Testis (tissue), 2 donors: Measurements from ENCODE around the gene CTXND1.

Source experiments
- POLR2A ChIP-seq: fragments of 450-650 bp; IDR thresholded peaks from one replicate; pipeline ENCODE4 v1.6.1; 2017; ENCODE audit warnings: antibody characterized with exemption, mild to moderate bottlenecking, moderate library complexity
- TF ChIP-seq, protein P1 (sequence below), 3 experiments: fragments of 450-650 bp in 2 of 3; fragments of 200-600 bp in 1 of 3; sonication (generic) in 1 of 3; IDR thresholded peaks; one replicate each; pipeline ENCODE4 v1.5.1; 2016 to 2019; ENCODE audit warnings: antibody characterized with exemption in 3 of 3, mild to moderate bottlenecking in 2 of 3, moderate library complexity in 1 of 3

DNA sequence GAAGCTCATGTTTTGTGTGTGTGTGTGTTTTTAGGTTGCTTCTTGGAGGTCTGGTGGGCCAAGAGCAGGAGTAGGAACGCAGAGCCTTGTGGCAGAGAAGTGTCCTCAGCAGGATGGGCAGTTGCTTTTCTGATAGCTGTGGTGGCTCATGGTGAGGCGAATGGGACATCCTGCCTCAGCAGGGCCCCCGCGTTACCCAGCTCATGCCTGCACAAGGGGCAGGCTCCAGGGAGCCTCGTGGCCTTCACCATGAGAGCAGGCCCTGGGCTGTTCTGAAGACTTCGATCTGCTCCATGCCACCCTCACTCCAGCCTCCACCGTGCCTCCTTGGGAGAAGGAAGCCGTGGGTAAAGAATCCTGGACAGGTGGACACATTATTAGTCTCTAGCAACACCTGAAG is 33.4 kb upstream of the CTXND1 start:
- TF ChIP-seq, protein P1, sequence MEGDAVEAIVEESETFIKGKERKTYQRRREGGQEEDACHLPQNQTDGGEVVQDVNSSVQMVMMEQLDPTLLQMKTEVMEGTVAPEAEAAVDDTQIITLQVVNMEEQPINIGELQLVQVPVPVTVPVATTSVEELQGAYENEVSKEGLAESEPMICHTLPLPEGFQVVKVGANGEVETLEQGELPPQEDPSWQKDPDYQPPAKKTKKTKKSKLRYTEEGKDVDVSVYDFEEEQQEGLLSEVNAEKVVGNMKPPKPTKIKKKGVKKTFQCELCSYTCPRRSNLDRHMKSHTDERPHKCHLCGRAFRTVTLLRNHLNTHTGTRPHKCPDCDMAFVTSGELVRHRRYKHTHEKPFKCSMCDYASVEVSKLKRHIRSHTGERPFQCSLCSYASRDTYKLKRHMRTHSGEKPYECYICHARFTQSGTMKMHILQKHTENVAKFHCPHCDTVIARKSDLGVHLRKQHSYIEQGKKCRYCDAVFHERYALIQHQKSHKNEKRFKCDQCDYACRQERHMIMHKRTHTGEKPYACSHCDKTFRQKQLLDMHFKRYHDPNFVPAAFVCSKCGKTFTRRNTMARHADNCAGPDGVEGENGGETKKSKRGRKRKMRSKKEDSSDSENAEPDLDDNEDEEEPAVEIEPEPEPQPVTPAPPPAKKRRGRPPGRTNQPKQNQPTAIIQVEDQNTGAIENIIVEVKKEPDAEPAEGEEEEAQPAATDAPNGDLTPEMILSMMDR (IDR thresholded peaks at IDR 0.05): no peak
- no peak for TF ChIP-seq POLR2A
